Uterus (tissue), 4 donors: Measurements from ENCODE around the gene FEM1C. TPM values are rescaled to one million over a fixed set of nuclear protein-coding genes. Genes with fewer than 3 reads are reported as not detected.

Experiments
- DNase-seq, 2 donors: peaks; one replicate each; pipeline ENCODE4 v3.0.0-alpha.2; 2019 to 2020
- H3K27ac ChIP-seq, 2 donors: fragments of 200-600 bp; sonication (generic); 1 replicate in 1 of 2; 2 replicates in 1 of 2; pipeline ENCODE4 v1.5.1; 2016 to 2018
- H3K27me3 ChIP-seq, 2 donors: fragments of 200-600 bp; sonication (generic); one replicate each; pipeline ENCODE4 v1.5.1; 2018 to 2019; ENCODE audit warnings: control low read depth in 1 of 2
- H3K36me3 ChIP-seq, 2 donors: fragments of 200-600 bp; sonication (generic); one replicate each; pipeline ENCODE4 v1.5.1; 2019; ENCODE audit warnings: control low read depth in 1 of 2
- H3K4me1 ChIP-seq, 2 donors: fragments of 200-600 bp; sonication (generic); one replicate each; pipeline ENCODE4 v1.5.1; 2018 to 2019; ENCODE audit warnings: control low read depth in 1 of 2
- H3K4me3 ChIP-seq, 2 donors: fragments of 200-600 bp; sonication (generic); 1 replicate in 1 of 2; 2 replicates in 1 of 2; pipeline ENCODE4 v1.5.1; 2018 to 2019; ENCODE audit warnings: mild to moderate bottlenecking in 1 of 2
- H3K9me3 ChIP-seq, 2 donors: fragments of 200-600 bp; sonication (generic); one replicate each; pipeline ENCODE4 v1.5.1; 2019; ENCODE audit warnings: control low read depth in 1 of 2
- CTCF ChIP-seq, 4 experiments: fragments of 200-600 bp in 2 of 4; fragments of 450-650 bp in 2 of 4; sonication (generic) in 2 of 4; IDR thresholded peaks; one replicate each; pipeline ENCODE4 v1.5.1; 2016 to 2019; ENCODE audit warnings: antibody characterized with exemption in 4 of 4, mild to moderate bottlenecking in 2 of 4, moderate library complexity in 1 of 4
- POLR2A ChIP-seq, 2 donors: fragments of 450-650 bp; IDR thresholded peaks; one replicate each; pipeline ENCODE4 v1.6.1; 2016; ENCODE audit warnings: antibody characterized with exemption in 2 of 2, mild to moderate bottlenecking in 1 of 2, moderate library complexity in 1 of 2
- intact Hi-C: fragments of 100-400 bp; cut with DNase I; formaldehyde crosslinking; loops from one replicate; pipeline ENCODE4 v1.15.1; 2023; ENCODE audit warnings: low total_unique reads
- total RNA-seq, 4 donors: library from RNA; depleted of rRNA in 3 of 4; stranded (reverse); fragments of >200 nt in 3 of 4; gene quantifications; one replicate each; pipeline versions ENCODE4 v1.1.0 to v1.2.4, GENCODE V29; 2014 to 2023
- donor health status: DM: yes; HTN: yes; CAD: no.

FEM1C gene
- total RNA-seq, 4 donors from 2014 or later = 10.8 to 73.3 (median 22.4) TPM

DNA sequence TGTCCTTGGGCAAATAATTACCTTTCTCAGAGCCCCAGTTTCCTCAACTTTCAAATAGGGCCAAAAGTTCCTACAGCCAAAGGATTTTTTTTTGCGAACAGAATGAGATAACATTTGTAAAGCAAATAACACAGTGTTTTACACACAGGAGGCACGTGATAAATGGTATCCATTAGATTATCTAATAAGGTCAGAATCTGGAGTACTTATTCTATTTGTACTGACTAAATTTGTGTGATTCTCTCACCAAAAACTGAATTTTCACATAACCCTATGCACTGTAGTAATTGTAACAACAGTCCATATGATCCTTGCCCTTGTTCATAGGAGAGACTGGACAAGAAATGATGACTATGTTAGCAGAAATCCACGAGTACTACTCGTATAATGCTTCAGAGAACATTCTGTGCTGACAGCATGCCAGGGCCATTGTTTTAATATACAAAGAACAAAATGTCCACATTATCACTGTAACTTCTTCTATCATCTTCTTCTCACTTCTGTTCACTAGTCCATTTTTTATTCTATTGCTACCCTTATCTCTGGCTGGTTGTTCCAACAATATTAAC is 13.9 kb upstream of the FEM1C start:
- no peak overlapping the region for H3K27ac ChIP-seq
- TF ChIP-seq CTCF (IDR thresholded peaks at IDR 0.05) = no peak
- TF ChIP-seq POLR2A (IDR thresholded peaks at IDR 0.05) = no peak
- H3K4me1 ChIP-seq = no peaks in the 10 kb centered on the region
- H3K4me3 ChIP-seq = no peak overlapping the region
- no peak for DNase-seq
- no peaks in the 10 kb centered on the region for H3K27me3 ChIP-seq
- intact Hi-C loops = no loop called here
- H3K36me3 ChIP-seq = no peaks in the 10 kb centered on the region
- no peaks in the 10 kb centered on the region for H3K9me3 ChIP-seq

DNA sequence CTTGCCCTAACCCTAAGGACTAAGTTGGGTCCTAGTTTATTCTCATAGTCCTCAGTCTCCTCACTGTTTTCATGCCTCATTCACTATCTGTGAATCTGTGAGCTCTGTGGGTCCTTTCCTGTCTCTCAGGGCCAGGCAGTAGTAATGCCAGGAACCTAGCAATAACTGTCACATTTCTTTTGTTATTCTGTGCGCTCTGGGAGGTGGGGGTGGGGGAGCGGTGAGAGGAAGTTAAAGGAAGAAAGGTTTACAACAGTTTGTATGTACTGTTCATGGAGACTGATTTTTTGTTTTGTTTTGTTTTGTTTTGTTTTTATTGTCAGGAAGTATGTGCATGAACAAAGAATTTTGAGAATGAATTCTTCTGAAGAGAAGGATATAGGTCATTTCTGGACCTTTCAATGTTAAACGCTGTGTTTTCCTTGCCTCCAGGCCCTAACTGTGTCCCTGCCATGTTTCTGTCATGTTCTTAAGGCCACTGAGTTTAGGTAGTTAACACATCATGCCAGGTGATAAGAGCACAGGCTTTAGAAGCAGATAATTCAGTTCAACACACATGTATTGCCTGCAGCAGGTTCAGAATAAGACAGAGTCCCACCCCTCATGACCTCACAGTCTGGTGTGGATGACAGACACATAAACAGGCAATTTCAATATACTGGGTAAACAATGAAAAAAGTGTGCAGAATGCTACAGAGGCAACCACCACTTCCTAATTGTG is 13.3 kb upstream of the FEM1C start:
- no peak for DNase-seq
- TF ChIP-seq POLR2A (IDR thresholded peaks at IDR 0.05) (no peak), CTCF (IDR thresholded peaks at IDR 0.05) (no peak)
- Histone ChIP-seq H3K27me3 (no peaks in the 10 kb centered on the region), H3K9me3 (no peaks in the 10 kb centered on the region), H3K36me3 (no peaks in the 10 kb centered on the region), H3K4me1 (no peaks in the 10 kb centered on the region), H3K4me3 (no peak overlapping the region), H3K27ac (no peak overlapping the region)
- intact Hi-C loops = no loop called here

GRCh38 chr5:115556276-115556675 is 11.7 kb upstream of the FEM1C start:
- TF ChIP-seq POLR2A (IDR thresholded peaks at IDR 0.05) (no peak), CTCF (IDR thresholded peaks at IDR 0.05) (no peak)
- H3K4me3 ChIP-seq = no peak overlapping the region
- H3K36me3 ChIP-seq = no peaks in the 10 kb centered on the region
- no peaks in the 10 kb centered on the region for H3K4me1 ChIP-seq
- no peak for DNase-seq
- H3K9me3 ChIP-seq = no peaks in the 10 kb centered on the region
- no peak overlapping the region for H3K27ac ChIP-seq
- intact Hi-C loops = no loop called here
- no peaks in the 10 kb centered on the region for H3K27me3 ChIP-seq

GRCh38 chr5:115555084-115555633 is 10.6 kb upstream of the FEM1C start:
- DNase-seq = no peak
- TF ChIP-seq POLR2A (IDR thresholded peaks at IDR 0.05) = no peak
- TF ChIP-seq CTCF (IDR thresholded peaks at IDR 0.05) = no peak
- intact Hi-C loops = no loop called here

DNA sequence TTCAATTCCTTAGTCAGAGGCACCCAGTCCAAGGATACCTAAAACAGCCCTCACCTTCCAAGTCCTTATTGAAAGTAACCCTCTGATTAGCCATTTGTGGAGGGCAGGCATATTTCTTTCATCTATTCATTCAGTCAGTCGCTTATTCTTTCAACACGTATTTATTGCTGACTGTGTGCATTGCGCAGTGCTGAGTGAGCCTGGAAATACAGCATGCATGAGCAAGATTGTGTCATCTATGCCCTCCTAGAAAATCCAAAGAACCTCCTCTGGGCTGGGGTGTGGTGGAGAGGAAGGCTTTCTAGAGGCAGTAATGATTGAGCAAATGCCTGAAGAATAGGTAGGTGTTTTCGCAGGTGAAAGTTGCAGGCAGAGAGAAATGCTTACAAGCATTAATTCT is 8.5 kb upstream of the FEM1C start:
- no peaks in the 10 kb centered on the region for H3K4me1 ChIP-seq
- no peak for TF ChIP-seq CTCF (IDR thresholded peaks at IDR 0.05)
- no peak for TF ChIP-seq POLR2A (IDR thresholded peaks at IDR 0.05)
- no peak for DNase-seq
- no peaks in the 10 kb centered on the region for H3K27me3 ChIP-seq
- no peak overlapping the region for H3K4me3 ChIP-seq
- no peaks in the 10 kb centered on the region for H3K36me3 ChIP-seq
- no peaks in the 10 kb centered on the region for H3K9me3 ChIP-seq
- no peak overlapping the region for H3K27ac ChIP-seq
- intact Hi-C loops = no loop called here

More at GRCh38 chr5:115555084-115555633, 10.6 kb upstream of the FEM1C start:
- Histone ChIP-seq H3K9me3 (no peaks in the 10 kb centered on the region), H3K4me3 (no peak overlapping the region), H3K27ac (no peak overlapping the region), H3K36me3 (no peaks in the 10 kb centered on the region), H3K4me1 (no peaks in the 10 kb centered on the region), H3K27me3 (no peaks in the 10 kb centered on the region)
